SJCRH30 (cell line): Measurements from ENCODE around the gene TBX22. TPM values are rescaled to one million over a fixed set of nuclear protein-coding genes. Genes with fewer than 3 reads are reported as not detected.
"Not testable (repeated sequence)": the region's sequence is repeated elsewhere in the genome, so short reads cannot be mapped to it uniquely, and the experiment has no call there.

Experiments
- DNase-seq, 2 experiments: peaks; one replicate each; pipeline ENCODE4 v3.0.0-alpha.2; 2015 to 2020
- H3K27ac ChIP-seq: fragments of 250-450 bp; sonication (Bioruptor Pico); 2 replicates; pipeline ENCODE4 v1.5.1; 2020; ENCODE audit warnings: mild to moderate bottlenecking, moderate library complexity
- H3K27me3 ChIP-seq: fragments of 250-450 bp; sonication (Bioruptor Pico); 2 replicates; pipeline ENCODE4 v1.5.1; 2020; ENCODE audit warnings: mild to moderate bottlenecking, moderate library complexity
- H3K36me3 ChIP-seq: fragments of 250-450 bp; sonication (Bioruptor Pico); 2 replicates; pipeline ENCODE4 v1.5.1; 2020; ENCODE audit warnings: mild to moderate bottlenecking, moderate library complexity
- H3K4me1 ChIP-seq: fragments of 250-450 bp; sonication (Bioruptor Pico); 2 replicates; pipeline ENCODE4 v1.5.1; 2020; ENCODE audit warnings: mild to moderate bottlenecking, moderate library complexity
- H3K4me3 ChIP-seq: fragments of 250-450 bp; sonication (Bioruptor Pico); 2 replicates; pipeline ENCODE4 v1.5.1; 2020; ENCODE audit warnings: mild to moderate bottlenecking, moderate library complexity
- H3K9me3 ChIP-seq: fragments of 250-450 bp; sonication (Bioruptor Pico); replicated peaks from 2 replicates; pipeline ENCODE4 v1.5.1; 2020; ENCODE audit warnings: mild to moderate bottlenecking, moderate library complexity
- total RNA-seq: library from RNA; depleted of rRNA; stranded (reverse); fragments of >200 nt; shearing (Covaris generic); gene quantifications from 2 replicates; pipeline ENCODE4 v1.2.3, GENCODE V29; 2014; rRNA removed

TBX22 gene, protein sequence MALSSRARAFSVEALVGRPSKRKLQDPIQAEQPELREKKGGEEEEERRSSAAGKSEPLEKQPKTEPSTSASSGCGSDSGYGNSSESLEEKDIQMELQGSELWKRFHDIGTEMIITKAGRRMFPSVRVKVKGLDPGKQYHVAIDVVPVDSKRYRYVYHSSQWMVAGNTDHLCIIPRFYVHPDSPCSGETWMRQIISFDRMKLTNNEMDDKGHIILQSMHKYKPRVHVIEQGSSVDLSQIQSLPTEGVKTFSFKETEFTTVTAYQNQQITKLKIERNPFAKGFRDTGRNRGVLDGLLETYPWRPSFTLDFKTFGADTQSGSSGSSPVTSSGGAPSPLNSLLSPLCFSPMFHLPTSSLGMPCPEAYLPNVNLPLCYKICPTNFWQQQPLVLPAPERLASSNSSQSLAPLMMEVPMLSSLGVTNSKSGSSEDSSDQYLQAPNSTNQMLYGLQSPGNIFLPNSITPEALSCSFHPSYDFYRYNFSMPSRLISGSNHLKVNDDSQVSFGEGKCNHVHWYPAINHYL
- total RNA-seq = not detected in 2 replicates

GRCh38 chrX:80014141-80014940 lies at the start of gene TBX22:
TBX22 (plus strand) TSS chrX:80014753; CDS start chrX:80022270, 7,517 bp downstream.
- Histone ChIP-seq H3K9me3 (no peaks in the 10 kb centered on the region), H3K27me3 (no peaks in the 10 kb centered on the region), H3K36me3 (no peaks in the 10 kb centered on the region), H3K4me3 (no peak within 1 kb of the TSS), H3K27ac (no peak within 1 kb of the TSS), H3K4me1 (no peaks in the 10 kb centered on the region)
- DNase-seq = no peak

DNA sequence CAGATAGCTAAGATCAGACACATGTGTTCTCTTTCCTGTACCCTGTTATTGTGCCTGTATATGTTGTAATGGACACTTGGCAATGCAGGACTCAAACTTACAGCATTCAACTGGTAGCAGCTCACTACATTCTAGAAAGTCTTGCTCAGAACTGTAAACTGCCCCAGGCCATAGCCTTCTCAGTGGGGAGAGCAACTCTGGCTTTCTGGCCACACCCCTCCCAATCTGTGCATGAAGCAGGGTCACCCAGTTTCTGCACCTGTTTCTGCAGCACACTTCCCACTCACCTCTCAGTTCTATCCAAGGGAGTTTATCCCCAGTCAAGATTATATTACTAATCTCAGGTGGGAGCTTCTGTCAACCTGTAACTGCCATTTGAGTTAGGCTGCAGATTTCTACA lies 38.9 kb upstream of the TBX22 start:
- Histone ChIP-seq H3K27ac (no peak overlapping the region), H3K27me3 (no peaks in the 10 kb centered on the region), H3K9me3 (no peaks in the 10 kb centered on the region), H3K36me3 (no peaks in the 10 kb centered on the region), H3K4me3 (no peak overlapping the region), H3K4me1 (no peaks in the 10 kb centered on the region)
- no peak for DNase-seq

DNA sequence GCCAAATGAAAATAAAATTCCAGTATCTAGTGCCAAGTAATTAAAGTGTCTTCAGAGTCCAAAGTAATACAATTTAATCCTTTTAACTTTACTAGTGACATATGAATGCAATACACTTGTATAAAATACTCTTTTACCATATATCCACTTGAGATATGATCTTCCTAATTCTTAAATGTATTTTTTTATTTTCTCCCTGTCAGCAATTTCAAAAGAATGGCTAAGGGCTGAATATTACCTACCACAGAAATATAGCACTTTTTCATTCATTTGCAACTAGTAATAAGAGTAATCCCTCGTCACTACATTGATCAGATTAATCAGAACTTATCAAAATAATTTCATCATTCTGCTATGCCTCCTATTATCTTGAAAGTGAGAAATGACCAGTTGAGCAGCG lies 10.1 kb upstream of the TBX22 start:
- Histone ChIP-seq H3K36me3 (no peaks in the 10 kb centered on the region), H3K27me3 (no peaks in the 10 kb centered on the region), H3K4me3 (no peak overlapping the region), H3K4me1 (no peaks in the 10 kb centered on the region), H3K27ac (no peak overlapping the region), H3K9me3 (no peaks in the 10 kb centered on the region)
- DNase-seq = no peak

DNA sequence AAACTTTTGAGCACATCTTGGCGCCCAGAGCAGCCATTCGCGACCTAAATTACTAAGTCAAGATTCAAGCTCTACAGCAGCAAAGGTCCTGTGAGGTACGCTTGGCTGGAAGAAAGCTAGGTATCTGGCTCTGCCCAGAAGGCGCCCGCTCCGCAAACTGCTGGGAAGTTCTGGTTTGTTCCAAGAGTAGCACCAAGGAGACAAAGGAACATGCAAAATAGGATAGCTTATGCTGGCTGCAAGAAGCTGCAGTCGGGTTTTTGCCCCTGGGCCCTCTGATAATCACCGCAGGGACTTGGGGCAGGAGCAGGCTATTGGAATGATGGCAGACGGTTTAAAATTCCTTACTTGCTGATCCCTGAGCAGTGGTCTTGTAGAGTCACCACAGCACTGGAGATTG lies 3.0 kb upstream of the TBX22 start:
- DNase-seq = no peak
- H3K27ac ChIP-seq = no peak overlapping the region
- no peaks in the 10 kb centered on the region for H3K4me1 ChIP-seq
- H3K27me3 ChIP-seq = no peaks in the 10 kb centered on the region
- no peak overlapping the region for H3K4me3 ChIP-seq
- no peaks in the 10 kb centered on the region for H3K36me3 ChIP-seq
- H3K9me3 ChIP-seq = no peaks in the 10 kb centered on the region

- DNase-seq = no peak
- Histone ChIP-seq H3K36me3 (no peaks in the 10 kb centered on the region), H3K4me3 (no peak overlapping the region), H3K27ac (no peak overlapping the region), H3K9me3 (no peaks in the 10 kb centered on the region), H3K4me1 (no peaks in the 10 kb centered on the region), H3K27me3 (no peaks in the 10 kb centered on the region)
These were observed 1.6 kb downstream of the TBX22 start for GRCh38 chrX:80016182-80016581.

GRCh38 chrX:80021621-80022020 lies 7.1 kb downstream of the TBX22 start:
- H3K36me3 ChIP-seq = no peaks in the 10 kb centered on the region
- no peaks in the 10 kb centered on the region for H3K4me1 ChIP-seq
- H3K4me3 ChIP-seq = no peak overlapping the region
- H3K9me3 ChIP-seq = no peaks in the 10 kb centered on the region
- no peak for DNase-seq
- H3K27ac ChIP-seq = no peak overlapping the region
- no peaks in the 10 kb centered on the region for H3K27me3 ChIP-seq

DNA sequence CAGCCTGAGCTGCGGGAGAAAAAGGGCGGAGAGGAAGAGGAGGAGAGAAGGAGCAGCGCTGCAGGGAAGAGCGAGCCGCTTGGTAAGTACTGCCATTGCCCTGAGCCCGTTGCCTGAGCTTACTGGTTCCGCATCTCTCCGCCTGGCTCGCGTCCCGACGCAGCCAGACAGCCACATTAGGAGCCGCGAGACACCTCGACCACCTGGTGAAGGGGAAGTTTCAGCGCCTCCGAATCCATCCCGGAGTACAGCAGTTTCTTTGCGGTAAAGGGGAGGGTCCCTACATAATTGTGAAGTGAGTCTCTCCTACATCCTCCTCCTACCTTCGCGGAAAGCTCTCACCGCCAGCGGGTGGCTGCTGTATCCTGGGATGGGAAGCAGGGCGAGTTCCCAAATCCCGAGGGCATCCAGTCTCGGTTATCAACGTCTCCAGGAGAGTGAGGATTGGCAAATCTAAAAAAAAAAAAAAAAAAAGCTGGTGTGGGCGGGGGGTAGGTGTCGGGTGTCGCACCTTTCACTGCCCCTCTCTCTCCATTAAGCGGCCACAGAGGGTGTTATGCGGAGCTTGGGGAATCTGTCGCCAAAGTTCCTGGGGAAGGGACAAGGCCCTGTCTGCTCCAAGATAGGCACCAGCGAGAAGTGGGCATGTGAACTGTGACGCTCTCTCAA lies 7.9 kb downstream of the TBX22 start:
- Histone ChIP-seq H3K27me3 (no peaks in the 10 kb centered on the region), H3K4me1 (no peaks in the 10 kb centered on the region), H3K4me3 (no peak overlapping the region), H3K27ac (no peak overlapping the region), H3K36me3 (no peaks in the 10 kb centered on the region), H3K9me3 (no peaks in the 10 kb centered on the region)
- DNase-seq = no peak

DNA sequence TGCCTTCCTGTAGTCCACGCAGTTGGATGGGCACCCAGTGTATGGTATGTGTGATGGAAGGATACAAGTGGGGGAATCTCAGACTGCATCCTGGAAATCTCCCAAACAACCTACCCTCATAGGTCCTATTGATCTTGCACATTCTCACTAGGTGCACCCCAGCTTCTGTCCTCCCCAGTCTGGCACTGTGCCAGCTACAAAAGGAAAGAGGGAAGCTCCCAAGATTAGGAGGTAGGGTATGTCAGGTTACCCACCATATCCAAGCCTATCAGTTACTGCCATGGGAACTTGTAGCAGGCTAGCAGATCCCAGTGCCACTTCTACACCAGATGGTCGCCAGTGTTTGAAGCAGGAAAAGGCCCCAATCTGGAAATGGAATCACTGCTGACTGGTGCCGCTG lies 11.6 kb downstream of the TBX22 start:
- Histone ChIP-seq H3K4me3 (no peak overlapping the region), H3K36me3 (no peaks in the 10 kb centered on the region), H3K9me3 (no peaks in the 10 kb centered on the region), H3K27ac (no peak overlapping the region), H3K4me1 (no peaks in the 10 kb centered on the region), H3K27me3 (no peaks in the 10 kb centered on the region)
- no peak for DNase-seq

- H3K27ac ChIP-seq, H3K36me3 ChIP-seq, H3K4me3 ChIP-seq, H3K9me3 ChIP-seq, DNase-seq, H3K4me1 ChIP-seq, H3K27me3 ChIP-seq: not testable (repeated sequence)
These were observed 51.6 kb downstream of the TBX22 start for GRCh38 chrX:80066156-80066555.

DNA sequence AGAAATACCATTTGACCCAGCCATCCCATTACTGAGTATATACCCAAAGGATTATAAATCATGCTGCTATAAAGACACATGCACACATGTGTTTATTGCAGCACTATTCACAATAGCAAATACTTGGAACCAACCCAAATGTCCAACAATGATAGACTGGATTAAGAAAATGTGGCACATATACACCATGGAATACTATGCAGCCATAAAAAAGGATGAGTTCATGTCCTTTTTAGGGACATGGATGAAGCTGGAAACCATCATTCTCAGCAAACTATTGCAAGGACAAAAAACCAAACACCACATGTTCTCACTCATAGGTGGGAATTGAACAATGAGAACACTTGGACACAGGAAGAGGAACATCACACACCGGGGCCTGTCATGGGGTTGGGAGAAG lies 61.1 kb downstream of the TBX22 start:
- not testable (repeated sequence) for H3K27ac ChIP-seq, DNase-seq, H3K4me3 ChIP-seq, H3K27me3 ChIP-seq, H3K9me3 ChIP-seq, H3K36me3 ChIP-seq, H3K4me1 ChIP-seq
